Glomerular visceral epithelial cell (primary cell): ENCODE measurements around the gene LPAR3.

ENCODE experiments used
- DNase-seq: peaks from one replicate; pipeline ENCODE4 v3.0.0-alpha.2; 2016; ENCODE audit errors: extremely low spot score

Gene LPAR3

DNA sequence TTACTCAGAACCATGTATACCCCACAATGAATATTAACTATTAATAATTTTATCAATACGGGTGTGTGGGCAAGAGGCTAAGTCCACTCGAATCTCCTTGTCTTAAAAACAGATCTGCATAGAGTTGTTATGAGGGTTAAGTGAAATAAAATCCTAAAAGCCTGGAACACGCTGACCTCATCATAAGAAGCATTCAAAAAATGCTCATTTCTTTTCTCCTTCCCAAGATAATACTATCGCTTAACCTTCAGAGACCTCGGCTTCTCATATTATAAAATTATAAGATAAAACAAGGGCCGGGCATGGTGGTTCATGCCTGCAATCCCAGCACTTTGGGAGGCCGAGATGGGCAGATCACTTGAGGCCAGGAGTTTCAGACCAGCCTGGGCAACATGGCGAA lies 35.1 kb downstream of the LPAR3 start:
- DNase-seq, result no peak

DNA sequence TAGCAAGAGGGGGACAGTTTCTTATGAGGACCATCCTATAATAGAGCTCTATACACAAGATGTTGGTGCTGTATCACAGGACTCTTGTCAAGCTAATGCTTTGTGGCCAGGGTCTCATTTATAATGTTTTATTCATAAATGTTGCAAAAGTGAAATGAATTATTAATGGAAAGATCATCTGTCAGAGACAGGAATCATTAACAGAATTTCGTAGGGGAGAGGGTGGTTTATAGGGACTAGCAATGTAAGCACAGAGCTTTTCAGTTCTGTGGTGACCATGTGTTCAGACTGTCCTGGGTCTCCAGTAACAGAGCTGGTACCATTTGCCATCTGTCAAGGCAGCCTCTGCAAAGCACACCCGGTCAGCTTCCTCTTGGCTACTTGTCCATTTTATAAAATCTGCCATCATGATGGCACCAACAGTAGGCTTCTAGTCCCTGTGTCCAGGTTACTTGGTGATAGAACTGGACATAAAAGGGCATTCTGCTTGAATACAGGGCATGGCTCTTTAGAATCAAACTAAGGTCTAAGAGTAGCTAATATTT lies 36.2 kb downstream of the LPAR3 start:
- DNase-seq, result no peak

DNA sequence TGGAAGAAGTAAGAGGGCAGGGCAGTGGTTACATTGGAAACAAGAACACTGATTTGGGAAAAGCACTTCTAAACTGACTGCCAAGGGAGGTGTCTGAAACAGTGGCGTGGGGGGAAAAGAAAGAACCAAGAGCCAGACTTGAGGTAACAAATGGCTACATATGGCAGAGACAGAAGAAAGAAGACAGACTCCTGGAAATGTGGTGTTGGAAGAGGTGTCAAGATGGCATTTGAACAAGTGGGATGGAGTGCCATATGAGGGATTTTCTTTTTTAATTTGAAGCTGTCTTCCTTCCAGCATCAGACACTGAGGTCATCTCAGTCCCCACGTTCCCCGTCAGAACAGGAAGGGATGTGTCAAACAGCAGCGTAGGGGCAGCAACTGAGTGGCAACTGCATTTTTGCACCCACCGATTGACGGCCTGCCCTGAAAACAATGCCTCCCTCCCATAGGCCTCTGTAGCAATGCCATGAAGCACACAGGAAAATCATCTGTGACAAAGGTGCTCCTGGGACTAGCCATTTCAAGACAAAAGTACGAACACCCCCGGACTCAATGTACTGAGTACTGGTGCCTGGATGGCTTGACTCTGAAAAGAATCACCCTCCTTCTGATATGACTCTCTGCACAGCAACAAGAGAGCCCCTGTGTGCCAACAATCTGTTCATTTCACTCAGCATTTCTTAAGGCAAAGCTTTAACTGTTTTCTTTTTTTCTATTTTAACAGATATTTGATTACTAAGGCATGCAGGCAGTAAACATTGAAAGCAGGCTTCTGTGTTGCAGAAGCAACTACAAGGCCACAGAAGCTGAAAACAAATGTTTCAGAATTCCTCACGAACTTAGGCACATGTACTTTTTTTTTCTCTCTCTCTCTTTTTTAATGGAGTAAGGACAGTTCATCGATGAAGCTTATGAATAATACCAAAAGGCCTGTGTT lies 37.0 kb downstream of the LPAR3 start:
- DNase-seq, result no peak

DNA sequence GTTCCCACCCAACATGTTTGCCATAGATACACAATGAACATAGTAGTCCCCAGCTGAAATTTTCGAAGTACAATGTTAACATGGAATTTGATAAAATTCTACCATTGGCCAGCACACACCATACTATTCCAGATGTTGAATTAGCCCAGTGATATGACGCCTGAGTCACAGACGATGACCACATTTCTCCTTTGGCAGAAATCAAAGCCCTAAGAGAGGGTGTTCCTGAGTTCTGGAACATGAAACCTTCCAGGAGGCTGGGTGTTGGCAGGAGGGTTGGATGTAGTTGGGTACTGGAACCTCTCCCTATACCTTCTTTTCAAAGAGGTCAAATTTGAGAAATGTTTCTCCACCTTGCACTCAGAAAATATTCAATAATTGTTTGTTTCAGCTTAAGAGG lies 37.8 kb downstream of the LPAR3 start:
- no peak for DNase-seq

DNA sequence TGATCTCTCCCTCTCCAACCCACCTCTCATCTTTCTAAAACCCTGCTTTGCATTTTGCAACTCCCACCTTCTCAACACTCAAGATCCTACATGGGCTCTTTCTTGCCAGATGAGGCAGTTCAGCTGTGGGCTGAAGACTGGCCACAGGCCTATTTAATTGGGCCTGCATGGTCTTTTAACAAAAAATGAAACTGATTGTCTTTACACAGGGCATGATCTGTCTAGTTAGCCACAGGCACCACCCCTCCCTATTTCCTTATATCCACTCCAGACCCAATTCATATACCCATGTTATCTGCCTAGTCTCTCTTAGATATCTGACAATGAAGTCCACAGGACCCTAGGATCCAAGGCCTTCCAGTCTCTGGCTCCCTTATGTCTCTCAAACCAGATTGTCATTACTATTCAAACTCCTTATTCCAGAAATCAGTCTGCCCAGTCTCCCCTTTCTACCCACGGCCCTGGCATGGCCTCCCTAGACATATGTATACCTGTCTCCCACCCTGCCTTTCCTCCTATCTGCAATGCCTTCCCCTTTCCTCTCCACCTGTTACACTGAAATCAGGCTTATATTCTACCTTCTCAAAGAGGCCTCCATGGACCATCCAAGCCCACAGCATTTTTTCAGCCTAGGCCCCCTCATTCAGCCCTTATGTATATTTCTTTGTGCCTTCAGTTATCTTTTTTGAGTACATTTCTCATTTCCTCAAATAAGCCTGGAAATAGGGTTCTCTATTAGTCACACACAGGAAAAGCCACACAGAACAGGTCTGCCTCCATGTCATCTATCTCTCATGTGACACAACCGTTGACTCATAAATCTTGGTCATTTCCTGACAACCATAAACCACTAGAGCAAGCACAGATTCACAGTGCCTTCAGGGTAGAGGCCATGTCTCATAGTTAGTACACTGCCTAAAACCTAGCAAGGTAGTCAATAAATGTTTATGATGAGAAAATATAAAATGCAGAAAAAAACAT lies 39.0 kb downstream of the LPAR3 start:
- peak; percentile 74 for DNase-seq

DNA sequence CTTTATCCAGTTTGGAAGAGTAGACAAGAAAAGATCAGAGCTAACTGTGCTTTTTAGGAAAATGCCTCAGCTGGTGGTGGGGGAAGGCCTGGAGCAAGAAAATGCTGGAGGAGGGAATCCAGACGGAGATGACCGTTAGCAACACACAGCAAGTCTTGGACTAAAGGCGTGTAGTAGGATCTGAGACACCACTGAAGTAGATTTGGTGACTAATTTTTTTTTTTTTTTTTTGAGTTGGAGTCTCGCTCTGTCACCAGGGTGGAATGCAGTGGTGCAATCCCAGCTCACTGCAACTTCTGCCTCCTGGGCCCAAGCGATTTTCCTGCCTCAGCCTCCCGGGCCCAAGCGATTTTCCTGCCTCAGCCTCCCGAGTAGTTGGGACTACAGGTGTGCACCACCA lies 41.2 kb downstream of the LPAR3 start:
- DNase-seq, result peak; percentile 74

DNA sequence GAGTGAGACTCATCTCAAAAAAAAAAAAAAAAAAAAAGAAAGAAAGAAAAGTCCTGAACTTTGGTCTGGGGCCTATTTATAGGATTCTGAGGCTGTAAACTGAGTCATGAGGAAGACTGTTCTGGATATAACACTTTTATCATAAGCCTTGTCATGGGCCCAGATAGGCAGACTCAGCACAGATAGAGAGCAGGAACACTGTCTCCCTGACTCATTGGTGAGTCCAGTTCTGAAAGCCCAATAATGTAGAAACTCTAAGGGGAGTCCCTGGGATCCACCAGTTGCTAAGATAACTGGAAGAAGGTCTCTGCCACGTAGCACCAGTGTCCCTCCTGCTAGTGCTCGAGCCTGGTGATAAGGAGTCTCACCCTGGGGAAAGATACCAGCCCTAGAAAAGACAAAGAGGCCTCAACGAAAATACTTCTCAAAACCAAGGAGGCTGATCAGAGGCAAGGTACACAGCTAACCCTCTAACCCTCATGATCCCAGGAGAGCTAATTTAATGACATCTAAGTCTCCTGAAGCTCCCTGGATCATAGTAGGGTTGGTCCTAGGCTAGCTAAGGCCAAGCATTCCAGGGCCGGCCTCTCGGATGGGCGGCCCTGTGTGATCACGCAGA lies 43.5 kb downstream of the LPAR3 start:
- no peak for DNase-seq

DNA sequence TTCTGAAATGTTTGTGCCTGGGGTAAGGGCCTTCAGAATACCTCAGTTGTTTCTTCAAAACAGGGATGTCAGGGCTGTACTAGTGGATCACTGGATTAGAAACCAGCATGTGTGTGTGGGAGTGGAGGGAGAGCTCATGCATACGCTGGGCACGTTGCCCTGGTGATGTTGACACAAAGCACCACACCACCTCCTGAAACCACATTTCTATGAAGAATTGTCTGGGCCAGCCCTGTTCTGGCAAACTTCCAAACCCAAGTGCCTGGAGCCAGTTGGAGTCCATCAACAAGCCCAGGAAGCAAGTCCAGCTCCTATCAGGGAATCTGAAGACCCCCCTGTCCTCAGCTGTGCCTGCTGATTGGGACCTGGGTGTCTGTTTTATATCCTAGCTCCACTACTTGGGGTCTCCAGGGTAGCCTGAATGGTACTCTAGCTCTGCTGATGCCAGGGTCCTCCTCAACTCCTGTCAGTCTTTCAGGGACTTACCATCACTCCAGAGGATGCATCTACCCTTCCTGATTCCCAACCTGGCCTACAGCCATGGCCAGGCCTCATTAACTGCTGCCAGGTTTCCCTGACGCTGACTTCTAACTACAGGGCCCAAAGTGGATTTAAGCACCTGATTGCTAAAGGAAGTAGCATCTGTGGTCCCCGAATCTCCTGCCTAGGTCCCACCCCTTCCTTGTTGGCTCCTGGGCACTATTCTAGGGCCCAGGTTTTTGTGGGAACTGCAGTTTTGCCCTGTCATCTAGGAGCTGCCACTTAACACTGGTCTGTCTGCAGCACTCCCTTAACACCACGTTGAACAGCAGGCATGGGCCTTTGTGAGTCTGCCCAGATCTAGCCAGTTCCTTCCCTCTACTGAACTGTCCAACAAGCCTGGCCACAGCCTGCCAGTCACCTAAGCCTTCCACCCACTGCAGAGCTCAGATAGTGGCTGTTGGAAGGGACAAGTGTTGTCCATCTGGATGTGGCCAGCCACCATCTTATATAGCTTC lies 45.5 kb downstream of the LPAR3 start:
- DNase-seq, result peak; percentile 98

DNA sequence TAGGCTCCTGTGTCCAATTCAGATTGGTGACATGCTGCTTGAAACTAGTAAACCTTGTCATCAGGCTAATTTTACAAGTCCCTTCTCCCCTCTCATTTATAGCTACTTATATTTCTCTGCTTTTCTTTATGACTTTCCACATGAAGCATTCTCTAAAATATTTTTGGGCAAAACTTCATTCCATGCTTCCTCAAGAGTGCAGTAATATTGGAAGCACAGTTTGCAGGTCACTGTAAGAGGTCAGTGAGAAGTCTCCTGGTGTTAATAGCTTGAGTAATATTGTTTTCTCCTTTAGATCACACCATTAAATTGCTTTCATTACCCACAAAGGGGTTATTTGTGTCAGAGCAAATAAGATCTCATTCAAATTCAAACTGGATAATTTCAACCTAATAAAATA lies 46.6 kb downstream of the LPAR3 start:
- DNase-seq, result no peak

DNA sequence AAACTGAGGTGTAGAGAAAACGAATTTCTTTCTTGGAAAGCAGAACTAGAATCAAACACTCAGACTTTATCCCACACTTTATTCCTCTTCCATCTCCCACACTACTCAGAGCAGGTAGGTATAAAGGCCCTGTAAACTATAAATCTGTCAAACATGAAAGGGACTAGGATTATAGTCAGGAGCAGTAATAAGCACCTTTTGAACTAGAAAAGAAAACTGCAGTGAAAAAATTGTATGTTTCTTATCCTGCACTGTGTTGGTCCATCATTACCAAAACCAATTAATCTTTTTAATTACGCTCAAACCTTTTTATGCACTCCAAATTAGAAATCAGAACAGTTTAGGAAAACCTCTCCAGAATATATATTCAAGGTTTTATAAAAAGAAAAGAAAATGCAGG lies 47.6 kb downstream of the LPAR3 start:
- DNase-seq, result no peak

DNA sequence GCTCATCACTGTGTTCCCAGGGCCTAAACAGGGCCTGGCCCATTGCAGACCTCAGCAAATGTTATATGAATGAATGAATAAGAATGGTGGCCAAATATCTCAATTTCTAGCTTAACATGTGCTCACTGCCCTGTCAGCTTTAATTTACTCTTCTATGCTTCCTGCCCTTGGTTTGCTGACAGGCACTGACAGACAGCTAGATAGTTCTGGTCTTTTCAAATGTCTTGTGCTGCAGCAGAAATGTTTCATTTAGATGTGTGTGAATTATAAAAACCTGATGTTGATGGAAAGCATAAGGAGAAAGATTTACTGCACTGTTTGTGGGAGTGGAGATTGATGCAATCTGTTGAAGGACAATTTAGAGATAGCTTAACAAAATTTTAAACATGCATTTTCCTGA lies 48.9 kb downstream of the LPAR3 start:
- DNase-seq, result no peak

DNA sequence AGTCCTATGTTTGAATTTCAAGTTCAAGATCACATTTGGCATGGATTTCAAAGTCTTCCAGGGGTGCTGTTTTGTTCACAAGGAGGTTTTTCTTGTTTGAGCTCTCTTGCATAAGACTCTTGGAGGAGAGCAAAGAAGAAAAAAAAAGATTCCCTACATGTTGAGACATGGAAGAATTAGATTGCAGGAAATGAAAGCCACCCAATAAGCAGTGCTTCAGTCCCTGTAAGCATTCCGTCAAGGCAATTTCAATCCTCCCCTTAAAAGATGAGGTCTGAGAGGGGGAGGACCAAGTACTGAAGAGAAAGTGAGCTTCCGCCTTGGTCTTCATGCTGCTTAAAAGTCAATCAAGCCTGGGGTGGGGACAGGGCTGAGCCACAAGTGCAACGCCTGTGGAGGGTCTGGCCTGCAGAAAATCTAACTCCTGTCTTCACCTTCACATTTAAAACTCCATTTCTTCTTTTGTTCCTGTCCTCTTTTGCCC lies 50.2 kb downstream of the LPAR3 start:
- DNase-seq, result no peak

DNA sequence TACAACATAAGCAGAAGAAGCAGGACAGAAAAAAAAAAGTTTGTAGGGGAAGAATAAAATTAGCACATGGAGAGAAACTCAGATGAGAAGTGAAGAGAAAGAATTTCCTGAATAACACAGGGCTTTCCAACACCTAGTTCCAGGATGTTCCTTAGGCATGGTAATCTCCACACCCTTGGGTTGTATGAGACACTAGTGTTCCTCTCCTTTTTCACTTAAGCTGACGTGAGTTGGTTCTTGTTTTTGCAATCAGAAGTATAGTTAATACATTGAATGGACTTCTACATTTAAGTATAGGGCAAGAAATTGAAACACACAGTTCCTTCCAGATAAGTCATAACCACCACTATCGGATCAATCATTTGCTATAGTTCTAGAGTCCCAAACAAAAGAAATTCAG lies 51.0 kb downstream of the LPAR3 start:
- no peak for DNase-seq

DNA sequence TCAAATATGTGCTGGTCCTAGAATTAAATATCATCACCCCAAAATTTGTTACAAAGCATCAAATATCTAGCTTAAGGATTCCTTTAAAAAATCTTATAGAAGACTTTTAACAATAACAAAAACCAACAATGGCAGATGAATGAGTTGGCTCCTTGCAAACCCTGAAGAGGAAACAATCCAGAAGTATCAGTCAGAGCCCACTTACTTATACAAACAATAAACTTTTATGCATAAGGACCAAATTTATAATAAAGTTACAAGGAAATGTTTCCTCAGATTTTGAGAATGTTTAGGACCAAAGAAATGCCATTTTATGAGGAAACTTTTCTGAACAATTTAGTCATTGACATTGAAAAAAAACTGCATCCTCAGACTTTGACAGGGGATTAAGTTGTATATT lies 52.7 kb downstream of the LPAR3 start:
- DNase-seq, result no peak

DNA sequence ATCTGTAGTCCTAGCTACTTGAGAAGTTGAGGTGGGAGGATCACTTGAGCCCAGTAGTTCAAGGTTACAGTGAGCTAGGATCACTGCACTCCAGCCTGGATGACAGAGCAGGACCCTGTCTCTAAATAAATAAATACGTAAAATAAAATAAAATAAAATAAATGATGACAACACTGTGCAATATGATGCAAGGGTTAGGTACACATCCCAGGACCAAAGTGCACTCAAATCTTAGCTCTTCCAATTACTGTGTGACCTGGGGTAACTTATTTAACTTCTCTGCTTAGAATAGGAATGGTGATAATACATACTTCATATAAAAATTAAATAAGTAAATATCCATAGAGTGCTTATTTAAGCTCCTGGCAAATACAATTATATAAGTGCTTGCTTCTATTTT lies 53.5 kb downstream of the LPAR3 start:
- no peak for DNase-seq

DNA sequence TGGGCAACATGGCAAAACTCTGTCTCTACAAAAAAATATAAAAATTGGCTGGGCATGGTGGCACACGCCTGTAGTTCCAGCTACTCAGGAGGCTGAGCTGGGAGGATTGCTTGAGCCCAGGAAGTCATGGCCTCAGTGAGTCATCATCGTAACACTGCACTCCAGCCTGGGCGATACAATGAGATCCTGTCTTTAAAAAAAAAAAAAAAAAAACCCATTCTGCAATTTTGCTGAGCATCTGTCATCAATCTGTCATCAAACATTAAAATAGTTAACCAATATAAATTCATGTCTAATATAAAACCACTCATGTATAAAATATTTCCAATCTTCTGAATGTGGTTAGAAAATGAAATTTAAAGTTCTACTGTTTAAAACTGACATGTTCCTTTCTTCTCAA lies 56.9 kb downstream of the LPAR3 start:
- no peak for DNase-seq

DNA sequence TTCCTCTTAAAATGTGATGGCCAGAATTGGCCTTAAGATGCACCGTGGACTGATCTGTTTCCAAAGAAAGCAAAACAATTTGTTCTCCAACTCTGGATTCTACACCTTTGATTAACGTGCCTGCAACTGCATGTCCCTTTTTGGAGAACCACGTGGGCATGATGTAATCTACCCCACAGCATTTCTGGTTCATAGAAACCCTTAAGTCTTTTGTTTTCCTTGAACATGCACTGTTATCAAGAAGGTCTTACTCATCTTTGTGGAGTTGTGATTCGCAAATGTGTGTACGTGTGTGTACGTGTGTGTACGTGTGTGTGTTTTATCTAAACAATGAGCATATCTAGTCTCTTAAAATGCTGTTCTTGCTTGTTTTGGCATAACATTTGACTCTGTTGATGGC lies 57.8 kb downstream of the LPAR3 start:
- no peak for DNase-seq

DNA sequence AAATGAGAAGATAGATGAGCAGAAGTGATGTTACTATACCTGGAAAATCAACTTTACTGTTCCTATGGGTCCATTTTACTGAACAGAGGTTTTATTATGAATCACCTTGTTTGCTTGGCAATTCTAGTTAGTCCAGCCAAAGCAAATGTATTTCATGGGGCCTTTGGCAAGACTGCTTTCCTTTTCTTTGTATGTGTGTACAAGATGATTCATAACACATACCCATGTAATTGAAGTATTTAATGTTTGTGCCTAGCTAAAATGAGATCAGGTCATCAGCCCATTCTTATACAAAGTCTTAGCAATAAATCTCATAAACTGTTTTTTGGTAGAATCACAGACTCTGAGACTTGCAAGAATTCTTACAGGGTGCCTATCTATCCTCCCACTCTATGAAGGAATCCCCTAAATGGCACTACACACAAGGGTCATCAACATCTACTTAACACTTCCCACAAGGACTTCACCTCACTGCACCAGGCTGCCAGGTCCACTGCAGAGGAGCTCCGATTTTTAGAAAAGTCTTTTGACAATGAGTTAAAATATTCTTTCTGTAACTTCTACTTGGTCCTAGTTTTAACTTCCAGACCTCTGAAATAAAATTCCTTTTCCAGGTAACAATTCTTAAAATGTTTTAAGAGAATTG lies 58.5 kb downstream of the LPAR3 start:
- no peak for DNase-seq

DNA sequence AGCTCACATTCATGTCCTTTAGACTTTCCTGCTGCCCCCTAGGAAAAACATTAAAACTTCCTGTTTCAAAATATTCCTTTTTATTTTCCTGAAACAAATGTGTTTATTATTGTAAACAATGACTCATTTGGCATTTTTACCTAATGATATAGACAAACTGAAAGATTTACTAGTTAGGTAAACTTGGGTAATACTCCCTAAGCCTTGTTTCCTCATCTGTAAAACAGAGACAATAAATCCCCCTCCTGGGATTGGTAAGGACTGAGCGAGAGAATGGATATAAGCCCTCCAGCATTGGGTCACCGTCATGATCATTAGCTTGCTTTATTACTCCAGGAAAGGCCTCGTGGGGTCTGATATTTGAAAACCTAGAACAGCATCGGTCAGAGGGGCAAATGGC lies 59.8 kb downstream of the LPAR3 start:
- no peak for DNase-seq

DNA sequence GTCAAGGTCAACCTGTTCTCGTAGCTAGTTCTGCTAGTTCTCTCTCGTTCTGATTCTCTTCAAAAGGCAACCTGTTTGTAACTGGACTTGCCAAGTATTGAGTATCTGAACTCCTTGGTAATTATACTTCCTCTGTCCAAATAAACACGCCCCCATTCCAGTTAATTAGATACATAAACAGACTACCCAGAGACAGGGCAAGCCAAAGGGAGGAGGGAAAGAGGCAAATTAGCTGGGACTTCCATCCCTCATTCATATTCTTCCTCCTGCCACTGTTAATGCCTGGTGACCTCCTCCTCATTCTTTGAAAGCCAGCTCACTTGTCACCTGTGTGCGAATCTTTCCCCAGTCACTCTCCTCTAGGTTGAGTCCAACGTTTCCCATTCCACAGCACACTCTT lies 62.9 kb downstream of the LPAR3 start:
- no peak for DNase-seq
